NCI-H1048 (cell line): ENCODE measurements around the gene EDA.
"Not testable (repeated sequence)": the region's sequence is repeated elsewhere in the genome, so short reads cannot be mapped to it uniquely, and the experiment has no call there.

ENCODE experiments used
- DNase-seq: peaks from one replicate; lab custom pipeline; 2025; lab: John Stamatoyannopoulos, UW

The EDA gene

DNA sequence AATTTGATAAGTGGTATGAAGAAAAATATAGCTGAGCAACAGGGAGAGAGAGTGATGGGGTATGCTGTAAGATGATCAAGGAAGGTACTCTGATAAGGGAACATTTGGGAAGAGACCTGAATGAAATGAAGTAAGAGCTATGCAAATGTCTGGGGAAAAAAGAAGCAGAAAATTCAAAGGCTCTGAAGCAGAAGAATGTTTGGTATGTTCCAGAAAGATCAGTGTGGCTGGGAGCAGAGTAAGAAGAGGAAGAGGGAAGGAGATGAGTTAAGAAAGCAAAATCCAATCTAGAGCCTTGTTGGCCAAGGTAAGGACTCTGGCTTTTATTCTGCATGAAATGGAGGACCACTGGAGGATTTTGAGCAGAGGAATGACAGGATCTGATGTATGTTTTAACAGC, 343.8 kb downstream of the EDA start:
- no peak for DNase-seq

GRCh38 chrX:69961365-69962072, 345.6 kb downstream of the EDA start:
- no peak for DNase-seq

DNA sequence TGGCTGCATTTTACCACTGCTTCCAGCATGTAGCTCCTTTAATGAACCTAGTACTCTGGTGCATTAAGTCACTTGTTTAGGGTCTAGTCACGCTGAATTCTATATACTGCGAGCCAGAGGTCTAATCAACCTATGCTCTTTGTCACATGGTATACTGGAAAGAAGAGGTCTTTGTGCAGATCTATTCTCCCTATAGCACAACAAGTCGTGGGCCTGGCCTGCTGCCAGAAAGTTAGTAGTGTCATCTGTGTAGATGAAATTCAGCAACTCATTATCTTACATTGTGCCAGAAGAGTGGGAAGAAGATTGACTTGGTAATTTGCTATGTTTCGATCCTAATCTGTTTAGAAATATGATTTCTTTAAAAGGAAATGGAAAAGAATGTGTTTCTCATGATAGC, 353.0 kb downstream of the EDA start:
- DNase-seq: no peak

DNA sequence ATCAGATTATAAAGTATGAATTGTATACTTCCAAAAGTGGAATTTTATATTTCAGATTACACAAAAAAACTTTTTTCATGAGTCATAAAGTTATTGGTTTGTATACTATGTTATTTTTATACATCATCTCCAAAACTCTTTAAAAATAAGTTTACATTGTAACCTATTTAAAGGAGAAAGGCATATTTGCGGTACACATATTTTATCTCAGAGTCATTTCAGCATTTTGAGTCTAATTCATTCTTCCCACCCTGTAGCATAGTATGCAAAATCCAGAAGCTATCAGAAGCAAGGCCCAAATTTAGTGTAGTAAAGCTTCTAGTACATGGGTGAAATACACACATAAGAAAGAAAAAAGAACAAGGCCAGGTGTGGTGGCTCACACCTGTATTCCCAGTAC, 353.5 kb downstream of the EDA start:
- DNase-seq: no peak

- no peak for DNase-seq
These were observed 371.8 kb downstream of the EDA start for GRCh38 chrX:69987691-69988090.

DNA sequence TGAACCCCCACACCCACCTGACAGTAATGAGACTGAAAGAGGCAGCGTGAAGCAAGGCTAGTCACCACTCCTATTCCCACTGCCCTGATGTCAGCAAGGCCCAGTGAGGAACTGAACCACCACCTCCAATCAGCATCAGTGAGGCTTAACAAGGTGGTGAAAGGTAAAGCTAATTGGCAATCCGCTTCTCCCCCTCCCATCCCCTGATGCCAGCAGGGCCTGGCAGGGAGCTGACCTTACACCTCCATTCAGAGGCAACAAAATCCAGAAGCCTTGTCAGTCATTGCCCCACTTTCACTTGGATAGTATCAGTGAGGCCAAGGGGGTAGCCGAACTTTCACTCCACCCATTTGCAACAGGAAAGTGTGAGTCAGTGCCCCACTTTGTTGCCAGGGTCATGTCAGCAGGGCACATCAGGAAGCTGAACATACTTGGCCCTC, 373.1 kb downstream of the EDA start:
- no peak for DNase-seq

- no peak for DNase-seq
These were observed 375.8 kb downstream of the EDA start for GRCh38 chrX:69991685-69992084.

- DNase-seq: no peak
These were observed 377.6 kb downstream of the EDA start for GRCh38 chrX:69993494-69993893.

GRCh38 chrX:69995362-69996112, 379.6 kb downstream of the EDA start:
- DNase-seq: no peak

DNA sequence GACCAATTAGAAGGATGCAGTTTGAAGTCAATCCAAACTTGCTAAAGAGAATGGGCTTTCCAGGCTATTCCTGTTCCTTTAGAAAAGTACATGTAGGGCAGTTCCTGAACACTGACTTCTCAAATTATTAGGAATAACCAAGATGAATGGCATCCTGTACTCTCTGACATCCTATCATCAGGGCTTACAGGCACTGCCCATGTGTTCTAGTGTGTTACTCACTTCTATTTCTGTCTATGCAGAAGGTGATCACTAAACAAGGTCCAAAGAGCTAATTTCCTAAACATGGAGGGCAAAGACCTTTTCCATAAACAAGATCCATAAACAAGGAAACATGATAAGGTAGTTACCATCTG, 380.2 kb downstream of the EDA start:
- no peak for DNase-seq

- not testable (repeated sequence) for DNase-seq
These were observed 382.4 kb downstream of the EDA start for GRCh38 chrX:69998299-69998698.

DNA sequence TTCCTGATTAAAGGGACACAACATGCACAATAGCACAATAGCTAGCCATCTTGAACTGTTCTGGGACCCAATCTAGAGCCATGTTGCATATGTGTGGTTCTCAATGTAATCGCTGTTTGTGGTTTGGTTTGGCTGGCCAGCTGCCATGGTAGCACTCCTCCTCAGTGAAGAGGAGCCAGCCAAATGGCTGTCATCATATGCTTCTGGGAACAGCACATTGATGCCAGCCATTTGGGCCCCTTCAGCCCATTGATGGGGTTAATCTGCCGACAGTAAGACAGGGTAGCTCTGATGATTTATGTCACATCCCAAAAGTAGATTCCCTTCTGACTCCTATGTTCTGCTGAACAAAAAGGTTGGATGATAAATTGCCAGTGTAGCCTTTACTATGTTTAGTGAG, 385.4 kb downstream of the EDA start:
- no peak for DNase-seq

DNA sequence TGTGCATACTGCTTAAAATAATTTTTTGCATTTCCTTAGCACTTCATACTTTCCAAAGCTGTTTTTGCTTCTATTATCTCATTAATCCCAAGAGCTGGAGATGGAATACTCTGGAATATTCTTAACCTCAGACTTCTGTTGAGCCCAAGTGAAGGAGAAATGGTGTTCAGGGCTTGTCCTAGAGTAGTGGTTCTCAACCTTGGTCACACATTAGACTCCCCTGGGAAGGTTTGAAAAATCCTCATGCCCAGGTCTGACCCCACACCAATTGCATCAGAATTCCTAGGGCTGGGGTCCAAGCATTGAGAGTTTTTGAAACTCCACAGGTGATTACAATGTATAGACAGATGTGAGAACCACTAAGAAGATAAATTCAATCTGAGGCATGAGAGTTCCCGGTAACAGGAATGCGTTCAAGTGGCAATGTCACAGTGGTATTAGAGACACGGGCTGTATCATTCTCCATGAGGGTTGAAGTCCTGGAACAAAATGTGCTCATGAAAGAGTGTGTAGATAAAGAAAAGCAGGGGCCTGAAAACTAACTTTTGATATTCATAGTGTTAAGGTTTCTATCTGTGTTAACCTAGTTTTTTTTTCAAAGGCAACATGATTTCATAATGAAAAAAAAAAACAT, 385.9 kb downstream of the EDA start:
- DNase-seq: no peak

DNA sequence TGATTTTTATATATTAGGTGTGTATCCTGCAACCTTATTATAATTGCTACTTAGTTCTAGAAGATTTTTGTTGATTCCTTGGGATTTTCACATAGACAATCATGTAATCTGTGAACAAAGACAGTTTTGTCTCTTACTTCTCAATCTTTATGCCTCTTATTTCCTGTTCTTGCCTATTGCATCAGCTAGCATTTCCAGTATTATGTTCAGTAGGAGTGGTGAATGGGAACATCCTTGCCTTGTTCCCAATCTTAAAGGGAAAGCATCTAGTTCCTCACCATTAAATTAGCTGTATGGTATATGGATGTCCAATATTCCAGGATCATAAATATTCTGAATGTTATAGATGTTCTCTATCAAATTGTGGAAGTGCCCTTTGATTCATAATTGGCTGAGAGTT, 392.0 kb downstream of the EDA start:
- DNase-seq: no peak

- DNase-seq: no peak
These were observed 393.1 kb downstream of the EDA start for GRCh38 chrX:70009049-70009448.

GRCh38 chrX:70009970-70010369, 394.1 kb downstream of the EDA start:
- no peak for DNase-seq

DNA sequence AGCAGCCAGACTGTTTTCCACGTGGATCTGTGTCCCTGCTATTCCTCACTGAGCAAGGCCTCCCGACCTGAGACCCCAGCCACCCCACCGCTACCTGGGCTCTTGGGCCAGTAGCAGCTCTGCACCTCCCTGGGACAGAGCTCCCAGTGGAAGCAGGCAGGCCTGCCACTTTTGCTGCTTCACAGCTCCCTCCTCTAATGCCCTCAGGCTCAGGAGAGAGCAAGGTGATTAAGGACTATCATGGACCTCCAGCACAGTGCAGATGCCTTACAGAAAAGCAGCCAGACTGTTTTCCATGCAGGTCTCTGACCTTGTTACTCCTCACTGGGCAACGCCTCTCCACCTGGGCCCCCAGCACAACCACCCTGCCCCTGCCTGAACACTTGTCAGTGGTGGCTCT, 396.8 kb downstream of the EDA start:
- no peak for DNase-seq

GRCh38 chrX:70013466-70014381, 397.8 kb downstream of the EDA start:
- no peak for DNase-seq

GRCh38 chrX:70016513-70016912, 400.6 kb downstream of the EDA start:
- no peak for DNase-seq

DNA sequence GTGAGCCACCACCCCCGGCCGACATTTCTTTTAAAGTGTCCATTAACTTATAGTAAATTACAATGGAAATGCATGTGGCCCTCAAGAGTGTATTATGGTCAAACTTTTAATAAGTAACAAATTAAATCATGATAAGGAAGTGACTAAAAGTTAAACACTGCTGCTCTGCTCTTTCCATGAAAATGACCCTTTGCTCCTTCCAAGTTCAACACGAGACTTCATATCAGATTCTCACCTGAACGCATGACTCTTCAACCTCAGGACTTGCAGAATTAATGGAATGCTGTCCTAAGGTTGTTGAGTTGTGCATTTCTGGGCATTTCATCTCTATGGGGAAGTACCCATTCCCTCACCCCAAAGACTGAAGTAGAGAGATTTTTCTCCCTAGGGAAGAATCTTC, 406.7 kb downstream of the EDA start:
- DNase-seq: no peak

GRCh38 chrX:70025464-70025863, 409.6 kb downstream of the EDA start:
- DNase-seq: no peak
